ENCODE results near the gene EPS15.
"Not testable (repeated sequence)": the region's sequence is repeated elsewhere in the genome, so short reads cannot be mapped to it uniquely, and the experiment has no call there.

EPS15 gene

DNA sequence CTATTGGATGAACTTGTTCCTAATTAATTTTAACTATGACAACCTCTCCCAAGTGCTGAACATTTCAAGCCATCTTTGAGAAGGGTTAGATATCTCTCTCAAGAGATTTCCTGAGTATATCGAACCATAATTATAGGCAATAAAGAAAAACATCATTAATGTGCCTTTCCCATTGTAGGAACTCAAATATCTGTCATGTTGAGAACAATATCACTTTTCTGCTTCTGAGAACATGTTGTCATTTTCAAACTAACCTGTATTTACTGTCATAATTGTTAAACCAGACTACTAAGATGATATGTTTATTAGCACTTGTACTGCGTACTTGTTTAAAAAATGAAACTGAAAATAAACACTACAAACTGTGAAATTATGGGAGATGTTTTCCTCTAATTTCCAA is 4.3 kb downstream of the EPS15 start:
- DNase-seq (ENCODE audit: low read depth in 2 of 2): no peak

GRCh38 chr1:51512606-51513005 is 6.5 kb downstream of the EPS15 start:
- no peak for DNase-seq (ENCODE audit: low read depth in 2 of 2)

GRCh38 chr1:51512120-51512519 is 6.9 kb downstream of the EPS15 start:
- no peak for DNase-seq (ENCODE audit: low read depth in 2 of 2)

DNA sequence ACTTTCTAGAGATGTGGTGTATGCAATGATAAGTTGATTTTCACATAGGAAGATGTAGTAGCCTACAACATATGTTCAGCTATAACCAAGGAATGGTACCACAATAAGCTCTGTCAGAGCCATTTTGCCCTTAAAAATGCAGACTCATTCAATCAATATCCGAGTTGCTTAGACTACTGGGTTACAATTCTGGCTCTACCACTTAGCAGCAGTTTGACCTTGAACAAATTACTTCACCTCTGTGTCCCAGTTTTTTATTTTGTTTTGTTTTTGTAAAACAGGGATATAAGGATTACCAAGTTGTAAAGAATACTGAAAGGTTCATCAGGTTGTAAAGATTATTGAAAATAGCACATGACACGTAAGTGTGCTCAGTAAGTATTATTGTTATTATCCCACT is 9.3 kb downstream of the EPS15 start:
- DNase-seq (ENCODE audit: low read depth in 2 of 2): no peak

DNA sequence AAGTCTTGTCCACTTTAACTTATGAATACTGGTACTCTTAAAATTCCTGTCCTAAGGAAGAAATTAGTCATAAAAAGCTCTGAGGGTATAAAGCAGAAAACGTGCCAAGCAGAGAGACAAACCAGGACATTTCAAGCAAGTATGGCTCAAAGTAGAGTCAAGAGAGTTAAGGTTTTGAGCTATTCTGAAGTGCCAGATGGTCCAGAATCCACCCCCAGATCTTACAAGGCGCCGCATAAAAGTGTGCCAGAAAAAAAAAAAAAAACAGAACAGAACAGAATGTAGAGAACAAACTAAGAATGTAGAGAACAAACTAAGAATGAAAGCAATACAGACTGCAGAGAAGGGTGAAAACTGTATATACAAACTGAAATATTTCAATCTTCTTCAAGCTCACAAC is 12.5 kb downstream of the EPS15 start:
- DNase-seq (ENCODE audit: low read depth in 2 of 2): no peak

DNA sequence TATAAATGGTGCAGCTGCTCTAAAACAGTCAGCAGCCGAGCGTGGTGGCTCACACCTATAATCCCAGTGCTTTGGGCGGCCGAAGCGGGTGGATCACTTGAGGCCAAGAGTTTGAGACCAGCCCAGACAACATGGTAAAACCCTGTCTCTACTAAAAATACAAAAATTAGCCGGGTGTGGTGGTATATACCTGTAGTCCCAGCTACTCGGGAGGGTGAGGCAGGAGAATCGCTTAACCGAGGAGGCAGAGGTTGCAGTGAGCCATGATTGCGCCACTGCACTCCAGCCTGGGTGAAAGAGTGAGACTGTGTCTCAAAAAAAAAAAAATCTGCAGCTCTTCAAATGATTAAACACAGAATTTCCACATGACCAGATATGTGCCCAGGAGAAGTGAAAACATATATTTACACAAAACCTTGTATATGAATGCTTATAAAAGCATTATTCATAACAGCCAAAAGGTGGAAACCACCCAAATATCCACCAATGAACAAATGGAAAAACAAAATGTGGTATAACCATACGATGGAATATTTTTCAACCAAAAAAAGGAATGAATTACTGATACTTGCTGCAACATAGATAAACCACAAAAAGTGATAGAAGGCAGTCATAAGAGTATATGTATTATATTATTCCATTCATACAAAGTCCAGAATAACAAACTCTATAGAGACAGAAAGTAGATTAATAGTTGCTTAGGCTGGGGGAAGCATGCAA is 14.1 kb downstream of the EPS15 start:
- no peak for DNase-seq (ENCODE audit: low read depth in 2 of 2)

DNA sequence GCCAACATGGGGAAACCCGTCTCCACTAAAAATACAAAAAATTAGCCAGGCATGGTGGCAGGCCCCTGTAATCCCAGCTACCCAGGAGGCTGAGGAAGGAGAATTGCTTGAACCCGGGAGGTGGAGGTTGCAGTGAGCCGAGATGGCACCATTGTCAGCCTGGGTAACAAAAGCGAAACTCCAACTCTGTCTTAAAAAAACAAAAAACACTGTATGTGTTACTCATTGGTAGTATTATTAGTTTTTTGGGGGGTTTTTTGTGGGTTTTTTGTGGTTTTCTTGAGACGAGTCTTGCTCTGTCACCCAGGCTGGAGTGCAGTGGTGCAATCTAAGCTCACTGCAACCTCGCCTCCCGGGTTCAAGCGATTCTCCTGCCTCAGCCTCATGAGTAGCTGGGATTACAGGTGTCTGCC is 17.8 kb downstream of the EPS15 start:
- DNase-seq (ENCODE audit: low read depth in 2 of 2): not testable (repeated sequence)

DNA sequence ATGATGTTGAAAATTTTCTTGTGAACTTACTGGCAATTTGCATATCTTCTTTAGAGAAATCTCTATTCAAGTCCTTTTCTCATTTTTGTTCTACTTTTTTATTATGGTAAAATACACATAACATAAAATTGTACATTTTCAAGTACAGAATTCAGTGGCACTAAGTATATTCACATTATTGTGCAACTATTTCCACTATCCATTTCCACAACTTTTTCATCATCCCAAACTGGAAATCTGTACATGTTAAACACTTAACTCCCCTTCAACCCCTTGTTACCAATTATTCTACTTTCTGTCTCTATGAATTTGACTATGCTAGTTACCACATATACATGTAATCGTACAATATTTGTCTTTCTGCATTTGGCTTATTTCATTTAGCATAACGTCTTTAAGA is 19.4 kb downstream of the EPS15 start:
- DNase-seq (ENCODE audit: low read depth in 2 of 2): no peak

DNA sequence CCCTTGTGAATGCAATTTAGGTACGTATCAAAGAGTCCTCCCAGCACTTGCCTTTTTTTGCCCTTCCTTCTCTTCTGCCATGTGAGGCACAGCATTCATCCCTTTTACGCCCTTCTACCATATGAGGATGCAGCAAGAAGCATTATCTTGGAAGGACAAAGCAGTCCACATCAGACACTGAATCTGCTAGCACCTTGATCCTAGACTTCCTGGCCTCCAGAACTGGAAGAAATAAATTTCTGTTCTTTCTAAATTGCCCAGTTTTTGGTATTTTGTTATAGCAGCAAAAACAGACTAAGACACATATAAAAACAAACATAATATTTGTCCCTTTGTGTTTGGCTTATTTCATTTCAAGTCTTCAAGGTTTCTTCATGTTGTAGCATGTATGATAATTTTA is 20.1 kb downstream of the EPS15 start:
- DNase-seq (ENCODE audit: low read depth in 2 of 2): no peak

GRCh38 chr1:51497340-51497739 is 21.7 kb downstream of the EPS15 start:
- DNase-seq (ENCODE audit: low read depth in 2 of 2): no peak

DNA sequence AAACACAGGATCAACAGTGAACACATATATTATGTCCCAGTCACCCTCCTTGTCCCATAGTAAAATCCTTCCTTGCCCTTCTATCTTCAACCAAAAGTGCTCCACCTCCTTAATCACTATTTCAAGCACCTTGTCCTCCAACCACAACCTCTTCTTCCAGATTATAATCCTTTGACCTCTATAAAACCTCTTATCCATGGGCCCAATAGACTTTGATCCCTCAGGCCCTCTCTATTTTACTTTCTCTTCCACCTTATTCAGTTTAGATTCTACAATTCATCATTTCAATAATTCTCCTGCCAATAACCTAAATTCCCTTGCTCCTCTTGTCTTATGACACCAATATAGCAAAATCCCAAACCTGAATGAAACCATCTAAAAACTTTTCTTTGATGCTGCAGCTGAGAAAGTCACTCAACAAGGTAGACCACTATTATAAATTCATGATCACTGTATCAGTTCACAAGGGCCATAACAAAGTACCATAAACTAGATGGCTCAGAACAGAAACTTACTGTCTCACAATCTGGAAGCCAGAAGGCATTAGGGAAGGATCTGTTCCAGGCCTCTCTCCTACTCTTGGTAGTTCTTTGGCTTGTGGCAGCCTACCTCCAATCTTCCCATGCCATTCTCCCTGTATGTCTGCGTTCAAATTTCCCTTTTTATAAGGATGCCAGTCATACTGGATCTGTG is 24.8 kb downstream of the EPS15 start:
- DNase-seq (ENCODE audit: low read depth in 2 of 2): no peak

GRCh38 chr1:51491166-51491981 is 27.7 kb downstream of the EPS15 start:
- DNase-seq (ENCODE audit: low read depth in 2 of 2): no peak

GRCh38 chr1:51489472-51489871 is 29.6 kb downstream of the EPS15 start:
- no peak for DNase-seq (ENCODE audit: low read depth in 2 of 2)

DNA sequence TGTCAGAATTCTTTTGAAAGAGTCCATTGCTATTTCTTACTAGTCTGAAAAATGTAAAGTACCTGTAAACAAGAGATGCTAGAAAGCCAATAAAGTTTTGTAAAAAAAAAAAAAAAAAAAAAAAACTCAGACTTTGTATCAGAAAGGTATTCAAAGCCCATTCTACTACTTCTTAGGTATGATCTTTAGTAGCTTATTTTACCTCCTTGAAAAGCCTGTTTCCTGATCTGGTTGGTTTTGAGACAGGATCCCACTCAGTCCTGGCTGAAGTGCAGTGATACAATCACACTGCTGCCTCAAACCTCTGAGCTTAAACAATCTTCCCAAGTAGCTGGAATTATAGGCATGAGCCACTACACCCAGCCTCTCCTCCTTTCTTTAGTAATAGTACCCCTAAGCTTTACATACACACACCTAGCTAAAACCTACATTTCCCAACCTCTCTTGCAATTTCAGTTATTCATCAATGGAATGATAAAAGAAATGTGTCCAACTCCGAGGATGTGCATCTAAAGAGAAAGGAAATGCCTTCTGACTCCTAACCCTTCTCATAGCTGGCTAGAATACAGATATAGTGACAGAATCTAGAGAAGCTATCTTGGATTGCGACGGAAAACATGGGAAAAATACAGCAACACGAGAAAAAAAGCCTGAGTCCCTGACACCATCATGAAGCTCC is 30.6 kb downstream of the EPS15 start:
- DNase-seq (ENCODE audit: low read depth in 2 of 2): no peak

- DNase-seq (ENCODE audit: low read depth in 2 of 2): no peak
Measured at GRCh38 chr1:51487628-51488027, 31.4 kb downstream of the EPS15 start.

- no peak for DNase-seq (ENCODE audit: low read depth in 2 of 2)
Measured at GRCh38 chr1:51484591-51484990, 34.5 kb downstream of the EPS15 start.

GRCh38 chr1:51482881-51483280 is 36.2 kb downstream of the EPS15 start:
- no peak for DNase-seq (ENCODE audit: low read depth in 2 of 2)

- DNase-seq (ENCODE audit: low read depth in 2 of 2): not testable (repeated sequence)
Measured at GRCh38 chr1:51474832-51475620, 44.0 kb downstream of the EPS15 start.

DNA sequence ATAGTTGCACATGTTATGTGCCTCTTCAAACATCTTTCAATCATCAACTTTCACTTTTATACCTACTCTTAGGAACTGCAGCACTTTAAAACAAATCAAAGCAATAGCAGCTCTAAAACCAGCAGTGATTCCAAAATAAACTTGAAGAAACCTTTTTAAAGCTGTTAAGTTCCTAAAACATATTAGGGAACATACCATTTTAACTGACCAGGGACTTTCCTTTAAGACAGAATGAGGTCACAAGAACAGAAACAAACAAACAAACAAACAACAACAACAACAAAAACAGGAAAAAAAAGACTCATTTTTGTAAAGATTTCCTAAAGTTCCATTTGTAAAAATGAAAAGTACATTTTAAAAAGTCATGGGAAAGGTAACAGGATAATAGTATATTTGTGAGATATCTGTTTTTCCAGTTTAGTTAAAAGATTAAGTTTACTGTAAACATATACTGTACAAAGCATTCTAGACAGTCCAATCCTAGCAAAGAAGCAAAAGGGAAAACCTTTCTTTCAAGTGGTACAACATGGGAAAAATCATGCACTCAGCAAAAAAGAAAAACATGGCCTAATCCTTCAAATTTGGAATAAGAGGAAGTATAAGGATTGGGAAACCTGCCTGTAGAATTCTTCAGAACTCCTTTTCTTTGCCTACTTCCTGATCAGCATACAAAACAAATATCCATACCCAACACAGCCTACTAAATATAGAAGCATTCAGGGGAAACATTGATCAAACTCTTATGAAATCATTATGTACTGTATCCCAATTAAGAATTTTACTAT is 45.5 kb downstream of the EPS15 start:
- no peak for DNase-seq (ENCODE audit: low read depth in 2 of 2)

DNA sequence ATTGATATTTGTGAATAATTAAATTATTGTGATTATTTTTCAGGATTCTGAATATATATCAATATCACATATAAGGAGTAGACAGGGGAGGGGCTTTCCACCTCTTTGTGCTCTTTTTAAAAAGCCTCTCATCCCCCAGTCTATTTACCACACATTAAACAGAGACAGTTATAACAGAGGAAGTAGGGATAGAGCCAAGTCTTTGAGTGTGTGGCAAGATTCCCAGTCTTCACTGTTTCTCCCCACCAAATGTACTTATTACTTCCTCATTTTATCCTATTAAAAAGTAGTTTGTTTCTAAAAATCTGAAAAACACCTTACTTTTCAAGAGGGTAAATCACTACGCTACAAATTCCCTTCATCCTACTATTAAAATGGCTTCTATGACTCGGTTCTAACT is 46.7 kb downstream of the EPS15 start:
- no peak for DNase-seq (ENCODE audit: low read depth in 2 of 2)

- no peak for DNase-seq (ENCODE audit: low read depth in 2 of 2)
Measured at GRCh38 chr1:51469518-51469917, 49.5 kb downstream of the EPS15 start.
